H1 (cell line): Measurements from ENCODE around the gene L3HYPDH. TPM values are rescaled to one million over a fixed set of nuclear protein-coding genes. Genes with fewer than 3 reads are reported as not detected.

Experiments used
- CTCF ChIA-PET: fragments of 300-600 bp; sonication (Branson Sonifier 250); formaldehyde crosslinking; loops from one replicate; lab custom pipeline; 2021; ENCODE audit not compliant: partially characterized antibody; lab: Charles Lee
- POLR2A ChIA-PET: fragments of 300-600 bp; sonication (Branson Sonifier 250); formaldehyde crosslinking; loops from one replicate; lab custom pipeline; 2021; ENCODE audit warnings: inconsistent platforms; ENCODE audit not compliant: partially characterized antibody; lab: Charles Lee
- DNase-seq, 2 experiments: peaks; one replicate each; pipeline versions ENCODE4 v3.0.0 to v3.0.0-alpha.2; 2010 to 2022; ENCODE audit warnings: low spot score in 2 of 2, low read depth in 1 of 2, mixed read lengths in 1 of 2
- FAIRE-seq: peaks from 2 replicates; lab custom pipeline; 2011; peaks lifted over from hg19 to GRCh38; lab: Jason Lieb, UNC
- H2AFZ ChIP-seq: 2 replicates; pipeline ENCODE4 v1.8.1; 2012; ENCODE audit warnings: low read length, inconsistent platforms
- H2AK5ac ChIP-seq: 2 replicates; pipeline ENCODE4 v1.6.1; 2013; ENCODE audit warnings: low read depth, low read length
- H2BK120ac ChIP-seq: replicated peaks from 2 replicates; pipeline ENCODE3; 2013; ENCODE audit warnings: low read depth, low read length, inconsistent platforms
- H2BK12ac ChIP-seq: 2 replicates; pipeline ENCODE4 v1.6.1; 2013; ENCODE audit warnings: low read depth, low read length
- H2BK15ac ChIP-seq: 2 replicates; pipeline ENCODE4 v1.6.1; 2013; ENCODE audit warnings: low read length
- H2BK20ac ChIP-seq: 2 replicates; pipeline ENCODE4 v1.6.1; 2013; ENCODE audit warnings: low read length
- H2BK5ac ChIP-seq: 2 replicates; pipeline ENCODE4 v1.6.1; 2013; ENCODE audit warnings: low read depth, low read length
- H3K14ac ChIP-seq: 2 replicates; pipeline ENCODE4 v1.6.1; 2013; ENCODE audit warnings: inconsistent platforms; ENCODE audit not compliant: insufficient read length
- H3K18ac ChIP-seq: 2 replicates; pipeline ENCODE4 v1.6.1; 2013; ENCODE audit warnings: low read length; ENCODE audit errors: extremely low read depth
- H3K23ac ChIP-seq: 2 replicates; pipeline ENCODE4 v1.6.1; 2013; ENCODE audit warnings: inconsistent platforms; ENCODE audit not compliant: insufficient read length
- H3K23me2 ChIP-seq: 2 replicates; pipeline ENCODE4 v1.6.1; 2013; ENCODE audit warnings: low read depth, low read length
- H3K27ac ChIP-seq: 2 replicates; pipeline ENCODE4 v1.6.1; 2011; ENCODE audit warnings: low read depth, low read length, inconsistent platforms
- H3K27me3 ChIP-seq, 4 experiments: replicated peaks in 1 of 4; 1 replicate in 1 of 4; 2 replicates in 3 of 4; pipeline versions ENCODE4 v1.6.1 to v1.8.1; 2011 to 2013; ENCODE audit warnings: low read length in 3 of 4, mild to moderate bottlenecking in 3 of 4, inconsistent platforms in 2 of 4, mixed read lengths in 2 of 4, moderate library complexity in 1 of 4; ENCODE audit not compliant: control insufficient read depth in 3 of 4, insufficient read depth in 3 of 4; ENCODE audit errors: extremely low read depth in 1 of 4
- H3K36me3 ChIP-seq, 4 experiments: 2 replicates each; pipeline versions ENCODE4 v1.6.1 to v1.8.1; 2011 to 2013; ENCODE audit warnings: mild to moderate bottlenecking in 4 of 4, low read length in 3 of 4, moderate library complexity in 2 of 4, control low read depth in 1 of 4, inconsistent platforms in 1 of 4; ENCODE audit not compliant: insufficient read depth in 4 of 4, control insufficient read depth in 2 of 4
- H3K4ac ChIP-seq: replicated peaks from 2 replicates; pipeline ENCODE3; 2013; ENCODE audit warnings: low read length, low read depth, mixed read lengths, inconsistent platforms; ENCODE audit not compliant: insufficient read length
- H3K4me1 ChIP-seq, 4 experiments: replicated peaks in 1 of 4; 1 replicate in 1 of 4; 2 replicates in 3 of 4; pipeline versions ENCODE4 v1.6.1 to v1.8.1; 2011 to 2013; ENCODE audit warnings: low read length in 3 of 4, inconsistent platforms in 2 of 4, mixed read lengths in 1 of 4; ENCODE audit not compliant: insufficient read depth in 4 of 4, control insufficient read depth in 3 of 4
- H3K4me2 ChIP-seq, 2 experiments: 2 replicates each; pipeline versions ENCODE4 v1.6.1 to v1.8.1; 2011 to 2013; ENCODE audit warnings: low read depth in 2 of 2, low read length in 2 of 2, control low read depth in 1 of 2, inconsistent platforms in 1 of 2, mild to moderate bottlenecking in 1 of 2; ENCODE audit not compliant: insufficient read depth in 1 of 2
- H3K4me3 ChIP-seq, 4 experiments: fragments of 200-600, 300-600 bp in 1 of 4; sonication (generic), shearing (Covaris generic), sonication (Bioruptor Twin) in 1 of 4; 2 replicates each; pipeline versions ENCODE4 v1.5.1 to v1.8.1; 2011 to 2016; ENCODE audit warnings: low read length in 4 of 4, low read depth in 3 of 4, control low read depth in 2 of 4, inconsistent platforms in 2 of 4, mild to moderate bottlenecking in 2 of 4, mixed read lengths in 1 of 4, moderate library complexity in 1 of 4; ENCODE audit not compliant: insufficient read depth in 2 of 4; ENCODE audit errors: extremely low read depth in 1 of 4
- H3K56ac ChIP-seq: replicated peaks from 2 replicates; pipeline ENCODE3; 2013; ENCODE audit warnings: low read depth, mild to moderate bottlenecking, mixed read lengths, low read length, inconsistent platforms; ENCODE audit not compliant: insufficient read length
- H3K79me1 ChIP-seq: 2 replicates; pipeline ENCODE4 v1.6.1; 2013; ENCODE audit warnings: low read depth, low read length, control low read depth
- H3K79me2 ChIP-seq, 2 experiments: 2 replicates each; pipeline versions ENCODE4 v1.6.1 to v1.8.1; 2012 to 2013; ENCODE audit warnings: low read length in 2 of 2, mild to moderate bottlenecking in 2 of 2, inconsistent platforms in 1 of 2; ENCODE audit not compliant: insufficient read depth in 2 of 2, control insufficient read depth in 1 of 2
- H3K9ac ChIP-seq, 4 experiments: replicated peaks in 1 of 4; 1 replicate in 1 of 4; 2 replicates in 3 of 4; pipeline versions ENCODE4 v1.6.1 to v1.8.1; 2011 to 2013; ENCODE audit warnings: low read depth in 3 of 4, low read length in 3 of 4, control low read depth in 2 of 4, mild to moderate bottlenecking in 2 of 4, moderate library complexity in 2 of 4, inconsistent platforms in 1 of 4; ENCODE audit errors: extremely low read depth in 1 of 4
- H3K9me3 ChIP-seq, 2 experiments: 2 replicates each; pipeline versions ENCODE4 v1.6.1 to v1.8.1; 2012 to 2013; ENCODE audit warnings: mild to moderate bottlenecking in 2 of 2, moderate library complexity in 2 of 2, control low read depth in 1 of 2, inconsistent platforms in 1 of 2, low read depth in 1 of 2, low read length in 1 of 2, mixed read lengths in 1 of 2; ENCODE audit not compliant: insufficient read depth in 2 of 2
- H4K20me1 ChIP-seq, 2 experiments: replicated peaks in 1 of 2; 2 replicates each; pipeline versions ENCODE3 to v1.8.1; 2011 to 2013; ENCODE audit warnings: inconsistent platforms in 2 of 2, low read length in 2 of 2, mild to moderate bottlenecking in 1 of 2; ENCODE audit not compliant: insufficient read depth in 2 of 2, control insufficient read depth in 1 of 2
- H4K5ac ChIP-seq: 2 replicates; pipeline ENCODE4 v1.6.1; 2013; ENCODE audit warnings: low read length, low read depth, mixed read lengths, inconsistent platforms; ENCODE audit not compliant: insufficient read length
- H4K8ac ChIP-seq: 2 replicates; pipeline ENCODE4 v1.8.0; 2013; ENCODE audit warnings: mild to moderate bottlenecking, moderate library complexity, low read length, inconsistent platforms; ENCODE audit not compliant: insufficient read depth; ENCODE audit errors: extremely low read depth
- H4K91ac ChIP-seq: replicated peaks from 2 replicates; pipeline ENCODE3; 2013; ENCODE audit warnings: low read length, mixed read lengths, inconsistent platforms; ENCODE audit not compliant: insufficient read length
- BCL11A ChIP-seq, 2 experiments: IDR thresholded peaks; one replicate each; pipeline ENCODE4 v1.6.1; 2011; ENCODE audit warnings: low read depth in 2 of 2, low read length in 2 of 2, mild to moderate bottlenecking in 2 of 2
- CBX5 ChIP-seq: fragments of 300-800, 300-1000 bp; sonication (generic); IDR thresholded peaks from 2 replicates; pipeline ENCODE4 v1.7.1; 2016; ENCODE audit warnings: antibody characterized with exemption, low read length, low read depth
- NRF1 ChIP-seq: IDR thresholded peaks from 2 replicates; pipeline ENCODE4 v1.6.1; 2011; ENCODE audit warnings: mild to moderate bottlenecking, low read depth, low read length, improper control_type of control experiment
- SP4 ChIP-seq: IDR thresholded peaks from 2 replicates; pipeline ENCODE4 v1.6.1; 2012; ENCODE audit warnings: low read length, inconsistent platforms
- SUZ12 ChIP-seq: fragments of 200-600 bp; sonication (generic); IDR thresholded peaks from 2 replicates; pipeline ENCODE4 v1.6.1; 2012; ENCODE audit warnings: mild to moderate bottlenecking, inconsistent platforms, low read length, moderate library complexity, mixed read lengths
- WGBS, 2 experiments: shearing (Covaris generic) in 1 of 2; methylation state at CpG; one replicate each; pipeline versions ENCODE4 v1.1.6 to v1.1.7; 2013 to 2015; ENCODE audit warnings: low lambda C conversion rate in 2 of 2, mixed read lengths in 2 of 2, inconsistent platforms in 1 of 2, low coverage in 1 of 2, missing lambda C conversion rate in 1 of 2; ENCODE audit not compliant: insufficient replicate concordance in 2 of 2, insufficient coverage in 1 of 2, insufficient read length in 1 of 2; ENCODE audit errors: extremely low coverage in 1 of 2, missing lambda C conversion rate in 1 of 2; 5-methylcytosine and 5-hydroxymethylcytosine counted together
- polyA plus RNA-seq, 7 experiments: library from polyadenylated mRNA; depleted of rRNA in 3 of 7; stranded (reverse) in 5 of 7; unstranded in 2 of 7; fragments of >200 nt in 5 of 7; fragments of 200-250 nt in 2 of 7; gene quantifications; 1 replicate in 5 of 7; 2 replicates in 1 of 7; 4 replicates in 1 of 7; pipeline versions ENCODE4 v1.2.1 to v1.2.3, GENCODE V29; 2011 to 2013; ENCODE audit warnings: missing spikeins in 2 of 7, mixed read lengths in 2 of 7
- total RNA-seq: library from RNA; stranded (reverse); fragmentation: NEBNext Ultra II Directional; extraction: Animal tissue kit (Norgen Biotek cat#: 25700); gene quantifications from 2 replicates; pipeline ENCODE4 v1.2.1, GENCODE V29; 2021

Gene L3HYPDH
- total and polyA plus RNA-seq, 2 of the 8 experiments (the other 6 are each of a cell fraction or from before 2014, with no cell fraction given) = 11.2 to 15.8 TPM

GRCh38 chr14:59490756-59491155 lies 6.5 kb upstream of the L3HYPDH start:
- CTCF ChIA-PET = interaction anchor here (0.6 kb wide), 1 partner anchor 19 kb away, joined by 3 read pairs; no protein-coding TSS in a partner anchor

More at GRCh38 chr14:59490756-59491155, 6.5 kb upstream of the L3HYPDH start:
- H3K79me1 ChIP-seq = peaks cover 3% of the 10 kb centered on the region; the same call in 1 of the 2 replicates
- H3K56ac ChIP-seq = no peak overlapping the region
- H3K9me3 ChIP-seq = no peaks in the 10 kb centered on the region
- peaks cover 13 to 57% (median 34%) of the 10 kb centered on the region in 4 experiments for H3K36me3 ChIP-seq
- H2BK15ac ChIP-seq = no peak overlapping the region
- no peak overlapping the region for H2AK5ac ChIP-seq
- no peaks in the 10 kb centered on the region for H3K4me1 ChIP-seq
- no peaks in the 10 kb centered on the region for H3K27me3 ChIP-seq
- H2BK5ac ChIP-seq = no peak overlapping the region
- no peak overlapping the region for H4K5ac ChIP-seq
- H4K8ac ChIP-seq = no peak overlapping the region
- DNase-seq = no peak
- H3K9ac ChIP-seq = no peak overlapping the region
- POLR2A ChIA-PET = no interaction called here
- no peak overlapping the region for H3K4me3 ChIP-seq
- no peak overlapping the region for H3K23ac ChIP-seq
- H4K20me1 ChIP-seq = peaks cover 0 to 4% of the 10 kb centered on the region in 2 experiments
- H3K4ac ChIP-seq = no peak overlapping the region
- H2BK120ac ChIP-seq = no peak overlapping the region
- TF ChIP-seq NRF1 (no peak), BCL11A (IDR thresholded peaks at IDR 0.05; ENCODE audit: low read depth in 2 of 2, low read length in 2 of 2) (no peak), SUZ12 (no peak), SP4 (no peak), CBX5 (no peak)
- no peak overlapping the region for H3K27ac ChIP-seq
- no peak overlapping the region for H2BK12ac ChIP-seq
- H3K23me2 ChIP-seq = no peaks in the 10 kb centered on the region
- no peak overlapping the region for H3K18ac ChIP-seq
- H3K4me2 ChIP-seq = no peak overlapping the region
- no peak overlapping the region for H4K91ac ChIP-seq
- H3K79me2 ChIP-seq = peaks cover 0 to 18% of the 10 kb centered on the region in 2 experiments; a peak in 3 of 4 replicates
- FAIRE-seq = no peak
- no peak overlapping the region for H2AFZ ChIP-seq
- 100% methylated on average over 3 of the region's 3 CpGs; no CpG with 5 or more reads in 1 of the 2 experiments for WGBS, 2 experiments
- H3K14ac ChIP-seq = no peak overlapping the region
- H2BK20ac ChIP-seq = no peak overlapping the region
